Central memory CD4-positive, alpha-beta T cell (primary cell): ENCODE results near the gene ZNF621.

ENCODE experiments used
- DNase-seq: peaks from one replicate; pipeline ENCODE4 v3.0.0; 2022
- total RNA-seq, 3 experiments: gene quantifications; one replicate each; lab custom pipeline; 2026; lab: John Stamatoyannopoulos, UW

The ZNF621 gene
- total RNA-seq, result 28.7 to 54.6 (median 42.6) reads per million in 3 experiments

DNA sequence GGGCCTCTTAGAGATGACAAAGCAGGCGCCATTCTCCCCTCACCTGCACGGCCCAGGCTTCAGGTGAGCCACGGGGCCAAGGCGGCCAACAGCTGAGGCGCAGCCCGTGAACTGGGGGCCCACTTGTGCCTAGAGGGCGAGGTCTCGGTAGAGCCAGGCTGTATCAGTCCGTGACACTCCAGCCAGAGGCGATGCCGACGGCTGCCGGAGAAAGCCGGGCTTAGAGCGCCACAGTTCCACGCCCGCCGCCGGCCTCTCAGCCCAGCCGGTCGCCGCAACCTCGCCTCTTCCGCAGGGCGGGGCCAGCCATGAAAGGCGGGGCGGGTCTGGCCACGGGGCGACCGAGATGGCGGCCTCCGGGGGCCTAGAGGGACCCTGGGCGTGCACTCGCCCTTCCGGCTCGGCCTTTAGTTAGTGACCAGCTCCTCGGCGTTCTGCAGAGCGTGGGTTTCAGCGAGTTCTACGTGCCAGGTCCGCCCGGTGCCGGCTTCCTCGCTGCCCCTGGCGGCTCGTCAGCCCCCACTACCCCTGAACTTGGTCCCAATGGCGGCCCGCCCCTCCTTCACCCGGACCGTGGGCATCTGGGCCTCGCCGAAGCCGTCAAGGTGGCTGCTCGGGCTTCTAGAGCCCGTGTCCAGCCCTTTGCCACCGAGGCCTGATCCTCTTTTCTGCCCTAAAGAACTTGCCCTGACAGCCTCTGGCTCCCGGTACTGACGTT, at the start of gene ZNF621:
ZNF621 (plus strand) TSS at position 393 of the 718 bp plus-strand sequence. CDS start 881 bp downstream, outside the sequence.
- DNase-seq, result peak; percentile 74

DNA sequence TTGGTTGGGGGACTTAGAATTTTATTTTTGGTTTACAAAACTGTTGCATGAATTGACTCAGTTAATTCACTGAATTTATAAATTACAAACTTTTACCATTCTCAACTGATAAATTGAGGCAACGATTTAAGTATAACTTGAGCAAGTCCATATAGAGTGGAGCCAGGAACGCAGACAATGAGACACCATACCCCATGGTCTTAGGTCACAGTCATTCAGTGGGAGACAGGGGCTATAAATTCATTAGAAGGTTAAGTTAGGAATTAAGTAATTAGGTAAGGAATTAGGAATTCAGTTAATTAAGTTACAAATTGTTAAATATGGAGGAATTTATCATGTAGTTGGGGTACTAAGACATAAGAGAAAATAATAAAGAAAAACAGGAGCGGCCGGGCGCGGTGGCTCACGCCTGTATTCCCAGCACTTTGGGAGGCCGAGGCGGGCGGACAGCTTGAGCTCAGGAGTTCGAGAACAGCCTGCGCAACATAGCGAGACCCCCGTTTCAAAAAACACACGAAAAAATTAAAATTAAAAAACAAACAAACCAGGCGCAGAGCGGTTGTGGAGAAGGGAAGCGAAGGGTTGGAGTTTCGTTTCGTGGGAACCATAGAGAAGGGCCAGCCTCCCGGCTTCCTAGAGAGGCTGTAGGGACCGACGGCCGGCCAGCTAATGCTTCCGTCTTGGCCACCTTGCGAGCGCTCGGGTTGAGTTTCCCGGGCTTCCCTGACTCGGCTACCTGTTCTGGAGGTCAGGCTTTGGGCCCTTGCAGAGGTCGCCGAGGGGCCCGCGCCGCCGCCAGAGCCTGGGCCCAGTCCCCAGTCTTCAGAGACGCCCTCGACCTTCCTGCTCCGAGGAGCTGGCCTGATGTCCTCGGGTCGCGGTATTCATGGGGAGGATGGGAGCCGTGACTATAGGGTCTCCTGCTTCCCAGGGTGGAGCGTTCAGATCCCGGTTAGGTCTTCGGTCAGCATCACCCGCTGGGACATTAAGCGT, 48.0 kb upstream of the ZNF621 start, which contains the start of gene ZNF619:
ZNF619 (plus strand) TSS at position 645 of the 993 bp plus-strand sequence. CDS start 858 bp downstream, outside the sequence.
- DNase-seq, result peak; percentile 46

DNA sequence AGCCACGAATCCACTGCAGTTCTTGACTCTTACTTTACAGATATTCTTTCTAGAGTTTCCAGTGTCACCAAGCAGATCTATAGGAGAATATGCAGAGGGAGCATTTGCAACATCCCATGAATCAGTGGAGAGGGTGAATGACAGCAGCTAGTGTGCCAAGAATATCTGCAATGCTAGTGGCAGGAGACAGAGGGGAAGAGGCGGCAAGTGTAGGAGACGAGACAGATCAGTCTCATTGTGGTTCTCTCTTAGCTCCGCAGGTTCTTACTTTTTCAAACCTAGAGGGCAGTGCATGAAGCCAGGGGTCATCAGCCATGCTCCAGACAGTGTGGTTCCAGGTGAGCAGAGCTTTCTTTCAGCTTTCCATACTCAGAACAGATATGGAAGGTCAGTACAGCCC, 47.1 kb upstream of the ZNF621 start:
- no peak for DNase-seq

DNA sequence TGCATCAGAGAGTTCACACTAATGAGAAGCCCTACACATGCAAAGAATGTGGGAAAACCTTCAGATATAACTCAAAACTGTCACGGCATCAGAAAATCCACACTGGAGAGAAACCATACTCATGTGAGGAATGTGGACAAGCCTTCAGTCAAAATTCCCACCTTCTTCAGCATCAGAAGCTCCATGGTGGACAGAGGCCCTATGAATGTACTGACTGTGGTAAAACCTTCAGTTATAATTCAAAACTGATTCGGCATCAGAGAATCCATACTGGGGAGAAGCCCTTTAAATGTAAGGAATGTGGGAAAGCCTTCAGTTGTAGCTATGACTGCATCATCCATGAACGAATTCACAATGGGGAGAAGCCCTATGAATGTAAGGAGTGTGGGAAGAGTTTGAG, 37.6 kb upstream of the ZNF621 start:
- DNase-seq, result no peak

DNA sequence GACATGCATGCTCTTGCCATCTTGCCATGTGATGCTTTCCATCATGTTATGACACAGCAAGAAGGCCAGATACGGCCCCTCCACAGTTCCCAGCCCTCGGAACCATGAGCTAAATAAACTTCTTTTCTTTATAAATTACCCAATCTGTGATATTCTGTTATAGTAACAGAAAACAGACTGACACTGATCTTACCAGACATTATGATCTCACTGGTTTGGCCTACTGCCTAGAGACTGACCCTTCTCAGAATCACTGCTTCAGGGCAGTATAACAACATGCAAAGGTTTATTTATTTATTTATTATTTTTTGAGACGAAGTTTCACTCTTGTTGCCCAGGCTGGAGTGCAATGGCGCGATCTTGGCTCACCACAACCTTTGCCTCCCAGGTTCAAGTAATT, 33.8 kb upstream of the ZNF621 start:
- no peak for DNase-seq

DNA sequence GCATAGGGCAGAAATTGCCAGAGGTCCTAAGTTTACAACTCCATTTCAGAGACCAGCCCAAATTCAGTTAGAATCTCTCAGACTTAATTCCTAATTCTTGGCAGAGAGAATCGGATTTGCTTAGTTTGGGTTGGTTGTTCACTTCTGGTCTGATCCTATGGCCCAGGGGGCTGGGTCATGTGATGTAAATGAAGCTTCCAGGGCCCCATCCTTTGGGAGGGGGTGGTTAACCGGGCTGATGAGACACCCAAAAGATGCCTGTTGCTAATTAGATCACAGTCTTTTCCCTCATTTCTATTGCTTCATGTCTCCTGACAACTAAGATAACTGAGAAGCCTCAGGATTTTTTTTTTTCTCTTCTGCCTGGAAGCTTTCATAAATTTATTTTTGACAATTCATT, 30.1 kb upstream of the ZNF621 start:
- no peak for DNase-seq

DNA sequence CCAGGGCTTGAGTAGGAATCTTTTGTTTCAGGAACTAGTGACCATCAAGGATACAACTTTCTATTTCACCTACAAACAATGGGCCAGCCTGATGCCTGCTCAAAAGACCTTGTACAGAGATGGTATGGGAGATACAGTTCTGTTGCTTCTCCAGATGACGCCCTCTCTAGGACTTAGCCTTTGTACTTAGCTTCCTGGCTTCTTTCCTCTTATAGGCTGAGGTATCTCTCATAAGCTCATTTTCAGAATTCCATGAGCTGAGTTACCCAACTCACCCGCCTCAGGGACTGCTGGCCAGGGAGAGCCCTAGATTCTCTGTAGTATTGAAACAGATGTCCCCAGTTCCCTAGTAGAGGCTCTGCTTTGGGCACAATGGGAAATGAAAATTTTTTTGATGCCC, 27.5 kb upstream of the ZNF621 start:
- DNase-seq, result no peak

DNA sequence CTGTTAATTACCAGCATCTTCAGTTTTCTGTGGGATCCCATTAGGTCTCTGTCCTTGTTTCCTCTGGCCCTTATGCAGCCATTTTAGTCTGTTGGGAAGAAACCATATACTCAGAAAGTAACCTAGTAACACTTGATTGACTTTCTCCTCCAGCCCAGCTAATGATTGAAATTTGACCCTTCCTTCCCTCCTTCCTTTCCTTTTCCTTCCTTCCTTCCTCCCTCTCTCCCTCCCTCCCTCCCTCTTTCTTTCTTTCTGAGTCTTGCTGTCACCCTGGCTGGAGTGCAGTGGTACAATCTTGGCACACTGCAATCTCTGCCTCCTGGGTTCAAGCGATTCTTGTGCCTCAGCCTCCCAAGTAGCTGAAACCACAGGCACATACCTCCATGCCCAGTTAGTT, 24.8 kb upstream of the ZNF621 start:
- no peak for DNase-seq

DNA sequence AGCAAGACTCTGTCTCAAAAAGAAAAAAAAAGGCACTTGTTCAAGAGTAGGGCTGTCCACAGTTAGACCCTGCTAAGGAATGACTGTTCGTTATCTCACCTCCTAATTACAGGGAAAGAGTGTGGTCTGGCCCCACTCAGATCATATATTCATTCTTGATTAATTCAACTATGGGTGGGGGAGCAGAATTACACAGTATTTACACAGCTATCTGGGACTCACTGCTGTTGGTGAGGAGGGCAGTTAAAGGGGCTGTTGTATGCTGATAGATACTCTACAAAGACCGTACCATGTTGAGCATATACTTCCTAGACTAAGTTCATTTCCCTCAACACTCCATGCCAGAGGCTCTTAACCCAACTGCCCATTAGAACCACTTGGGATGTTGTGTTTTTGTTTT, 22.7 kb upstream of the ZNF621 start:
- no peak for DNase-seq

DNA sequence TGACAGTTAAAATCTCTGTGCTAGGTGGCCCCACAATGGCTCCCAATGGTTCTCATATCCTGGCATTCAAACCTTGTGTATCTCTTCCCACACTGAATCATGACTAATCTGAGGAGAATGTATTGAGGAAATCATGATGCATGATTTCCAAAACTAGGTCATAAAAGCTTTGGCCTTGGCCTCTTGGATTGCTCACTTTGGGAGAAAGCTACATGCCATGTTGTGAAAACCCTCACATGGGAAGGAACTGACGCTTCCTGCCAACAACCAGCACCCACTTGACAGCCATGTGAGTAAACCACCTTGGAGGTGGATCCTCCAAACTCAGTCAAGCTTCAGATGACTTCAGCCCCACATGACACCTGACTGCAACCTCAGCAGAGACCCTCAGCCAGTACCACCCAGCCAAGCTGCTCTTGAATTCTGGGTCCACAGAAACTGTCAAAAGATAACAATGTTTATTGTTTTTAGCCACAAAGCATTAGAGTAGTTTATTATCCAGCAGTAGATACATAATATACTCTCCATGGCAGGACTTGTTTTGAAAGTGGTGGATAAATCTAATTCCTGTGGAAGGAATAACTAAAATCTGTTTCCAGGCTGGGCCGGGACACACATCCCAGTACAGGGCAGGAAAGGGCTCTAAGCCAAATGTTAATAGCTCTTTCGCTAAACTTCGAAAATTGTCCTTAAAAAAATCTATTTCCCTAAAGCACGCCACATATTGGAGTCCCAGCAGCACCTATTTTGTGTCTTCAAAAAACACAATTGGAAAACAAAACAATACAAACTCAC, 19.9 kb upstream of the ZNF621 start:
- DNase-seq, result no peak

DNA sequence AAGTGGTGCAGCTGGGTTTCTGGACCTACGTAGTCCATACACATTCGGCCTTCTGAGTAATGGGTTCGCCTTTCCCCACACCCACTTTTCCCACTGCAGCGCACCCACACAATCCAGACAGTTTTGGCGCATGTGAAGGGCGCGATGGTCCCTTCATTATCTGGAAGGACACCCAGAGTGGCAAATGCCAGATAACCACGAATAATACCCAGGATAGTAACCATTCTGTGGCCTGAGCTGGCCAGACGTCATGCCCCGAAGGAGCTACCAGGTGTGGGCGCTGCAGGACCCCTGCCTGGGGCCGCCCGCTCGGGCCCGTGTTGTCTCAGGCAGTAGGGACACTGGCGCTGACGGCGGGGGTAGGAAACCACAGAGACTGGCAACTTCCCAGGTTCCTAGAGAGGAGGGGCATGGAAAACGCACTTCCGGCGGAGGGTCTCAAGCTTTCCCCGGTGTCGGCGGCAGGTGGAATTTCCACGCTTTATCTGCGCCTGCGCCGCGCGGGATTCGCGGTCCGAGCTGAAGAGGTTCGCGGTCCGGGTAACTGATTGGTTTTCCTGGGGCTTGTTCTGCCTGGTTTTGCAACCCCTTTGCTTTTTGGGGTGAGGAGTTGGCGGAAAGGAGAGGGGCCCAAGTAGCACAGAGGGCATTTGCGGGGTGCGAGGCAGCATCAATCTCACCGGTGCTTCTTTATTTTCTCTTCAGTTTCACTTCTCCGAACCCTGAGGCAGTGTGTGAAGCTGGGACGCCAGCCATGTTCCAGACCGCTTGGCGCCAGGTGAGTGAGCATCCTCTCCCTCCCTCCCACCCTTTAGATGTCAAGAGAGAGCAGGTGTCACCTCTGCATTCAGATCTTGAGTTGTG, 18.9 kb upstream of the ZNF621 start, which contains the start of gene ZNF620:
ZNF620 (plus strand) TSS at position 441 of the 864 bp plus-strand sequence; CDS start at position 755, 314 bp downstream.
- DNase-seq, result peak; percentile 22

DNA sequence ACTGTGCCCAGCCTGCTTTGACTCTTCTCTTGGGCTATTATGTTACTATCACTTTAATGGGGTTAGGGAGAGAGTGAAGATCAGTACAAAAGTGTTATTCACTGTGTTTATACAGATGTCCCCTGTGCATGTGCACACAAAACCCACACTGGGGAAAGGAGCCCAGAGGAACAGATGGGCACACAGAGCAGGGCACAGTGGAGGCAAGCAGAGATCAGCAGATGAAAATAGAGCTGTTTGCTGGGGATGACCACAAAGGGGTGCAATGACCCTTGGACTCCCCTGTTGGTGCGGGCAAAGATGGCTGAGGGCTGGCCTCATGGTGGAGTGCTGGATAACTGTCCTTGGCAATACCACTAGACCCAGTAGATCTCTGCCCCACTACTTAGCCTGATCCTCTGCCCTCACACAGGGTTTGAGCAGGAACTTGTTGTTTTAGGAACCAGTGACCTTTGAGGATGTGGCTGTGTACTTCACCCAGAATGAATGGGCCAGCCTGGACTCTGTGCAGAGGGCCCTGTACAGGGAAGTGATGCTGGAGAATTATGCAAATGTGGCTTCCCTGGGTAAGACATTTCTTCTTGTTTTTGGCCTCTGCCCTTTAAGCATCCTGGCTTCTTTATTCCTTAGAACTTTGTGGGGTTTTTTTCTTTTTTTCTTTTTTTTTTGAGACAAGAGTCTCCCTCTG, 13.6 kb upstream of the ZNF621 start:
- DNase-seq, result no peak

DNA sequence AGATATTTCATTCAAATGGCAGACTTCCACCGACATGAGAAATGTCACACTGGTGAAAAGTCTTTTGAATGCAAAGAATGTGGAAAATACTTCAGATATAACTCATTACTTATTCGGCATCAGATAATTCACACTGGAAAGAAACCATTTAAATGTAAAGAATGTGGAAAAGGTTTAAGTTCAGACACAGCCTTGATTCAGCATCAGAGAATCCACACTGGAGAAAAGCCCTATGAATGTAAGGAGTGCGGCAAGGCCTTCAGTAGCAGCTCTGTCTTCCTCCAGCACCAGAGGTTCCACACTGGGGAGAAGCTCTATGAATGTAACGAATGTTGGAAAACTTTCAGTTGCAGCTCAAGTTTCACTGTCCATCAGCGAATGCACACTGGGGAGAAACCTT, 8.6 kb upstream of the ZNF621 start:
- DNase-seq, result no peak

DNA sequence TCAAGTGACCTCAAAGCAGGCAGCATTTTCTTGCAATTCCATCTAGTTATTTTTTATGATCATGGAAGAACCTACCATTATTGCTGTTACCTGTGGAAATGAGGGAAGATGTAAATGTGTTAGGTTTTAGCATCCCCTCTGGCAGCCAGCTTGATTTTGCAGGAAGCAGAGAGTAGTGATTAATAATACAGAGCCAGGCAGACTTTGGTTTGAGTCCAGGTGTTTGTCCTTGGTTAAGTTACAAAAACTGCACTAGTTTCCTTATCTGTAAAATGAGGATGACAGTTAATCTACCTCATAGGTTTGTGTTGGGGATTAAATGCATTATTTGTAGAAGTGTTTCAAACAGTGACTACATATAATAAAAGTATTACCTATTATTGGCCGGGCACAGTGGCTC, 6.7 kb upstream of the ZNF621 start:
- DNase-seq, result no peak

DNA sequence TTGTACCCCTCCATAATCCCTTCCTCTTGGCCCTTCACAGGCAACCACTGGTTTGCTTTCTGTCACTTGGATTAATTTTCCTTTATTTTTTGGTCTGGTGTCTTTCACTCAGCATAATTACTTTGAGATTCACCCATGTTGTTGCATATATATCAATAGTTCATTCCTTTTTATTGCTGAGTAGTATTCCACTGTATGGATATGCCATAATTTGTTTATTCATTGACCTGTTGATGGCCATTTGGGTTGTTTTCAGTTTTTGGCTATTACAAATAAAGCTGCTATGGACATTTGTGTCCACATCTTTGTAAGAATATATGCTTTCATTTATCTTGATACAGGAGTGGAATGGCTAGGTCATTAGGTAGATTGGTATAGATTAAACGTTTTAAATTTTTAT, 5.9 kb upstream of the ZNF621 start:
- DNase-seq, result no peak

DNA sequence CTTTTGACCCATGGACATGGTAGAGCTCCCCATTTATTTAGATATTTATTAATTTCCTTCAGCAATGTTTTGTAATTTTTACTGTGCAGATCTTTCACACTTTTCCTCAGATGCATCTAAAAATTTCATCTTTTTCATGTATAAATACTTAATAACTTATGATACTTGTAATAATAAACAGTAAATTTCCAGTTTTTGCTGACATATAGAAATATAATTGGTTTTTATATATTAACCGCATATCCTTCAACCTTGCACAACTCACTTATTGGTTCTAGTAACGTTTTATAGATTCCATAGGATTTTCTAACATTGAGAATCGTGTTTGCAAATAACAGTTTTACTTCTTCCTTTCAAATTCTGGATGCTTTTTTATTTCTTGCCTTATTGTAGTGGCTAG, 3.5 kb upstream of the ZNF621 start:
- no peak for DNase-seq

DNA sequence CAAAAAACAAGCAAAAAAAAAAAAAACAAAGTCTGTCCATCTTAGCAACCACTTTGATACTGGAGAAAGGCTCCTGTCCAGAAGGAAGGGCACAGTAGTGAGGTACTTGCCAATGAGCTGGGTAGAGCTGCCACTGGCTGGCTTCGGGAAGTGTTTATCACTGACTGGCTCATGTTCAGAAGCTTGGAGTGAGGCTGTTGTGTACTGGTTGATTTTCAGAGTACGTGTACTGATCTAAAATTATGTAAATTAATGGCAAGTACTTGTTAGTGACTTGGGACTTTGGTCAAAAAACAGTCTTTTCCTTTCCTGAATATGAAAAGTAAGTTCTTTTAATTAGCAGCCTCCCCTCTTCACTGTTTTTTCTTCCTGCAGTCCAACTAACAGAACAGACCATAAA, 979 bp upstream of the ZNF621 start:
- DNase-seq, result no peak

DNA sequence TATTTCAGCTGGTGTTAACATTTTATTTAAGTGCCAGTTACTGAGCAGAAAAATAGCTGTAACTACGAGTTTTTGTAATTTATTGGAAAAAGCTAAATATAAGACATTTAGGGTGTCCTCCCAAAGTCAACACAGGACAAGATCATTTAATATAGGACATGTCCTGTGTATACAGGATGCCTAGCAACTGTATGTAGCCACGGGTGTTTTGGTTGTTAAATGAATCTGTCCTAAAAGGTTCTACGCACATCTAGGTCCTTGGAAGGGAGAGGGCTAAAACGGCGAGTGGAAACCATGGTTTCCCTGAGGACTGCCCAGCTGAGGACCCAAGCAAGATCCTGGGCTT, 565 bp upstream of the ZNF621 start:
- DNase-seq, result no peak

DNA sequence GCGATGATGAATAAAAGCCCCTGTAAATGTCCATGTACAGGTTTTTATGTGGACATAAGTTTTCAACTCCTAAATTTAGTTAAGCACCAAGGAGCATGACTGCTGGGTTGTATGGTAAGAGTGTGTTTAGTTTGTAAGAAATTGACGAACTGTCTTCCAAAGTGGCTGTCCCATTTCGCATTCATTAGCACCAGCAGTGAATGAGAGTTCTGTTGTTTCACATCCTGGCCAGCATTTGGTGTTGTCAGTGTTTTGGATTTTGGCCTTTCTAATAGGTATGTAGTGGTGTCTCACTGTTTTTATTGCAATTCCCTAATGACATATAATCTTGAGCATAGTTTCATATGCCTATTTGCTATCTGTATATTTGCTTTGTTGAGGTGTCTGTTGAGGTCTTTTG, 3.7 kb downstream of the ZNF621 start:
- DNase-seq, result no peak

DNA sequence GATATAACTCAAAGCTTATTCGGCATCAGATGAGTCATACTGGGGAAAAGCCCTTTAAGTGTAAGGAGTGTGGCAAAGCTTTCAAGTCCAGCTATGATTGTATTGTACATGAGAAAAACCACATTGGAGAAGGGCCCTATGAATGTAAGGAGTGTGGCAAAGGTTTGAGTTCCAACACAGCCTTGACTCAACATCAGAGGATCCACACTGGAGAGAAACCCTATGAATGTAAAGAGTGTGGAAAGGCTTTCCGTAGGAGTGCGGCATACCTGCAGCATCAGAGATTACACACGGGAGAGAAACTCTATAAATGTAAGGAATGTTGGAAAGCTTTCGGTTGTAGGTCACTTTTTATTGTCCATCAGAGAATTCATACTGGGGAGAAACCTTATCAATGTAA, 7.5 kb downstream of the ZNF621 start:
- DNase-seq, result no peak

DNA sequence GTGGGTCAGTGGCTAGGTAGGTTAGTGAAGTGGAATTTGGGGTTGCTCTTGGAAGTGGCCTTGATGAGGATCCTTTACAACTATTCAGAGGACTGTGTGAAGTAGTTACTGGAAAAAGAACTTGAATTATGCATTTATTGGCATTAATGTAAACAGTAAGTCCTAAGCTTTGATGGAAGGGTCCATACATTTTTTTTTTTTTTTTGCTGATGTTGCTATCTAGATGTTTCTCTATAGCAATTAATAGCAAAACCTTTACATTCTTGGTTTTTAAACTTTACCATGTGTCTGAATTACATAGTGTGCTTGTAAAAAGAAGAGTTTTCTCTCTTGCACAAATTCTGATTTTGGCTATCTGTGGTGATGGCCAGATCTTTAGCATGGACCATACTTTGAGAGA, 9.5 kb downstream of the ZNF621 start:
- DNase-seq, result no peak
